ENCODE measurements around the gene SPATA2.

- no peak for TF ChIP-seq SIRT6 (IDR thresholded peaks at IDR 0.05; ENCODE audit: low read length)
- TF ChIP-seq SIN3A (conservative IDR thresholded peaks at IDR 0.05 in 1 of 2, IDR thresholded peaks at IDR 0.05 in 1 of 2; ENCODE audit: low read depth in 1 of 2, low read length in 2 of 2): no peak
- no peak for TF ChIP-seq POLR2A (IDR thresholded peaks at IDR 0.05; ENCODE audit: control extremely low read depth in 1 of 2, low read depth in 2 of 2, low read length in 2 of 2)
- no peak for TF ChIP-seq CTCF (IDR thresholded peaks at IDR 0.05; ENCODE audit: control extremely low read depth in 1 of 3, insufficient read depth in 1 of 3, low read depth in 1 of 3, low read length in 3 of 3)
- no peak for TF ChIP-seq SP4 (IDR thresholded peaks at IDR 0.05; ENCODE audit: low read length)
These were observed 3.7 kb upstream of the SPATA2 start for GRCh38 chr20:49919009-49919408.

All from H1 (cell line).